ENCODE results near the gene TNC. TPM values are rescaled to one million over a fixed set of nuclear protein-coding genes. Genes with fewer than 3 reads are reported as not detected.

The TNC gene
- polyA plus RNA-seq, 1 of the 3 experiments (the other 2 are of a cell fraction), result 805 TPM

GRCh38 chr9:115013998-115014397, 104.0 kb downstream of the TNC start (continued):
- TF ChIP-seq, protein P1, sequence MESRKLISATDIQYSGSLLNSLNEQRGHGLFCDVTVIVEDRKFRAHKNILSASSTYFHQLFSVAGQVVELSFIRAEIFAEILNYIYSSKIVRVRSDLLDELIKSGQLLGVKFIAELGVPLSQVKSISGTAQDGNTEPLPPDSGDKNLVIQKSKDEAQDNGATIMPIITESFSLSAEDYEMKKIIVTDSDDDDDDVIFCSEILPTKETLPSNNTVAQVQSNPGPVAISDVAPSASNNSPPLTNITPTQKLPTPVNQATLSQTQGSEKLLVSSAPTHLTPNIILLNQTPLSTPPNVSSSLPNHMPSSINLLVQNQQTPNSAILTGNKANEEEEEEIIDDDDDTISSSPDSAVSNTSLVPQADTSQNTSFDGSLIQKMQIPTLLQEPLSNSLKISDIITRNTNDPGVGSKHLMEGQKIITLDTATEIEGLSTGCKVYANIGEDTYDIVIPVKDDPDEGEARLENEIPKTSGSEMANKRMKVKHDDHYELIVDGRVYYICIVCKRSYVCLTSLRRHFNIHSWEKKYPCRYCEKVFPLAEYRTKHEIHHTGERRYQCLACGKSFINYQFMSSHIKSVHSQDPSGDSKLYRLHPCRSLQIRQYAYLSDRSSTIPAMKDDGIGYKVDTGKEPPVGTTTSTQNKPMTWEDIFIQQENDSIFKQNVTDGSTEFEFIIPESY (IDR thresholded peaks at IDR 0.05; ENCODE audit: borderline replicate concordance, low read depth), result no peak
- TF ChIP-seq SMC3 (IDR thresholded peaks at IDR 0.05; ENCODE audit: low read depth, low read length) (peak; percentile 97), NRF1 (IDR thresholded peaks at IDR 0.05; ENCODE audit: low read depth, low read length) (no peak; the same call in 1 of the 2 replicates), REST (IDR thresholded peaks at IDR 0.05; ENCODE audit: low read depth, low read length) (no peak), JUND (IDR thresholded peaks at IDR 0.05) (no peak), MAX (IDR thresholded peaks at IDR 0.05; ENCODE audit: low read depth) (no peak), NFIC (IDR thresholded peaks at IDR 0.05; ENCODE audit: borderline replicate concordance) (no peak), CHD2 (IDR thresholded peaks at IDR 0.05; ENCODE audit: low read length, partially characterized antibody) (no peak), USF2 (IDR thresholded peaks at IDR 0.05; ENCODE audit: borderline replicate concordance, low read depth, low read length) (no peak), MEF2A (IDR thresholded peaks at IDR 0.05; ENCODE audit: borderline replicate concordance, low read depth) (no peak), EP300 (IDR thresholded peaks at IDR 0.05; ENCODE audit: borderline replicate concordance in 1 of 2, low read depth in 1 of 2, low read length in 1 of 2) (no peak), RCOR1 (IDR thresholded peaks at IDR 0.05; ENCODE audit: low read length) (no peak), GATA2 (CRISPR knock-in tag; IDR thresholded peaks at IDR 0.05) (no peak)

DNA sequence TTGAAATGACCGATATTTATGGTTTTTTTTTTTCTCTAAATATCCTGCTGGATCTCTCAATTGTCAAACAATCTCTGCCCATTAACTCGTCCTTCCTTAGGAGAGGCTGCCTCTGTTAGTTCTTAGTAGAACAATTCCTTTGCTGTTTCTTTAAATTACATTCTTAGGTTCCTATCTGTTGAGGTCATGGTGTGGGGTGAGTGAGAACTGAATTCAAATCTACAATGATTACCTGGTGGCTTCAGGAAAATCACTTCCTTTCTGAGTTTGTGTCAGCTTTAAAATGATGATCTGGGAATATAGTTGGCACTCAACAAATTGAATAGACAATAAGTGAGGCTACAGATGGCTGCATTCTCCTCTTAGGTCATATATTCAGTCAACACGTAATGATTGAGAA, 105.5 kb downstream of the TNC start:
- Histone ChIP-seq H3K79me2 (ENCODE audit: insufficient read depth) (no peaks in the 10 kb centered on the region), H3K36me3 (replicated peaks in 1 of 2; ENCODE audit: control insufficient read depth in 1 of 2, insufficient read depth in 2 of 2, low read length in 1 of 2) (no peaks in the 10 kb centered on the region), H3K9ac (no peak overlapping the region), H3K27me3 (ENCODE audit: insufficient read depth) (no peaks in the 10 kb centered on the region), H3K9me2 (no peaks in the 10 kb centered on the region), H3K27ac (ENCODE audit: low read depth in 2 of 2, low read length in 1 of 2) (no peak overlapping the region), H3K9me3 (no peaks in the 10 kb centered on the region), H3K4me3 (ENCODE audit: low read depth in 2 of 2, low read length in 1 of 2) (no peak overlapping the region), H3F3A (replicated peaks; ENCODE audit: insufficient read depth) (peaks cover 9% of the 10 kb centered on the region), H2AFZ (ENCODE audit: low read depth) (no peak overlapping the region), H3K4me2 (no peak overlapping the region), H4K20me1 (ENCODE audit: insufficient read depth) (no peaks in the 10 kb centered on the region), H3K4me1 (ENCODE audit: control insufficient read depth in 1 of 2, insufficient read depth in 2 of 2, low read depth in 1 of 2, low read length in 1 of 2) (0 out of 4 replicates have a peak, but pooled peaks cover 0 to 5% of the 10 kb centered on the region in 2 experiments)
- no peak for TF ChIP-seq FOSL2 (IDR thresholded peaks at IDR 0.05; ENCODE audit: borderline replicate concordance, low read depth)
- TF ChIP-seq YY1 (IDR thresholded peaks at IDR 0.05; ENCODE audit: low read depth), result no peak
- no peak for TF ChIP-seq ELF1 (IDR thresholded peaks at IDR 0.05)
- TF ChIP-seq FOXJ3 (CRISPR knock-in tag; IDR thresholded peaks at IDR 0.05), result no peak
- TF ChIP-seq RAD21 (IDR thresholded peaks at IDR 0.05; ENCODE audit: low read length), result no peak
- no peak for TF ChIP-seq NRF1 (IDR thresholded peaks at IDR 0.05; ENCODE audit: low read depth, low read length)
- TF ChIP-seq GATA2 (CRISPR knock-in tag; IDR thresholded peaks at IDR 0.05), result no peak
- TF ChIP-seq, protein P2, sequence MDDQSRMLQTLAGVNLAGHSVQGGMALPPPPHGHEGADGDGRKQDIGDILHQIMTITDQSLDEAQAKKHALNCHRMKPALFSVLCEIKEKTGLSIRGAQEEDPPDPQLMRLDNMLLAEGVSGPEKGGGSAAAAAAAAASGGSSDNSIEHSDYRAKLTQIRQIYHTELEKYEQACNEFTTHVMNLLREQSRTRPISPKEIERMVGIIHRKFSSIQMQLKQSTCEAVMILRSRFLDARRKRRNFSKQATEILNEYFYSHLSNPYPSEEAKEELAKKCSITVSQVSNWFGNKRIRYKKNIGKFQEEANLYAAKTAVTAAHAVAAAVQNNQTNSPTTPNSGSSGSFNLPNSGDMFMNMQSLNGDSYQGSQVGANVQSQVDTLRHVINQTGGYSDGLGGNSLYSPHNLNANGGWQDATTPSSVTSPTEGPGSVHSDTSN (IDR thresholded peaks at IDR 0.05), result no peak
- TF ChIP-seq USF1 (IDR thresholded peaks at IDR 0.05; ENCODE audit: borderline replicate concordance, low read depth), result no peak
- no peak for TF ChIP-seq RXRA (IDR thresholded peaks at IDR 0.05; ENCODE audit: borderline replicate concordance, low read depth)
- CTCF ChIA-PET, result interaction anchor here (1.8 to 3.8 kb wide), 4 partner anchors 7 to 607 kb away, joined by 4 to 23 read pairs (median 11); no protein-coding TSS in a partner anchor
- 85% methylated on average over 3 of the region's 3 CpGs for WGBS (ENCODE audit: low lambda C conversion rate)
- POLR2A ChIA-PET, result no interaction called here
- DNase-seq, result no peak

Measured in SK-N-SH (cell line).